GM23338 (cell line): ENCODE results near the gene RHOT1.
A peak's percentile ranks its signal among the peaks of the same experiment; 100 is the strongest.

Source experiments
- CTCF ChIP-seq, 2 experiments: fragments of 200-600 bp in 1 of 2; sonication (generic) in 1 of 2; conservative IDR thresholded peaks; 2 replicates each; pipeline versions ENCODE4 v1.5.1 to v1.6.1; 2016 to 2017; ENCODE audit warnings: antibody characterized with exemption in 2 of 2, low read depth in 2 of 2, mild to moderate bottlenecking in 2 of 2, moderate library complexity in 1 of 2
- EZH2 ChIP-seq: fragments of 200-600 bp; sonication (generic); IDR thresholded peaks from one replicate; pipeline ENCODE4 v1.8.0; 2017; ENCODE audit warnings: antibody characterized with exemption, mild to moderate bottlenecking, low read depth; ENCODE audit not compliant: unreplicated experiment
- EZH2phosphoT487 ChIP-seq: fragments of 200-600 bp; sonication (generic); IDR thresholded peaks from one replicate; pipeline ENCODE4 v1.8.1; 2018; ENCODE audit warnings: antibody characterized with exemption; ENCODE audit not compliant: unreplicated experiment
- POLR2AphosphoS5 ChIP-seq: IDR thresholded peaks from 2 replicates; pipeline ENCODE4 v1.6.1; 2016; ENCODE audit warnings: antibody characterized with exemption, low read depth
- STAT1 ChIP-seq: IDR thresholded peaks from one replicate; pipeline ENCODE4 v1.6.1; 2016; ENCODE audit warnings: antibody characterized with exemption; ENCODE audit not compliant: unreplicated experiment

GRCh38 chr17:32253117-32253611 lies 110.9 kb downstream of the RHOT1 start:
- TF ChIP-seq CTCF (conservative IDR thresholded peaks at IDR 0.05; ENCODE audit: low read depth in 2 of 2) (peak; percentile 99 to 100), EZH2phosphoT487 (no peak), EZH2 (no peak), POLR2AphosphoS5 (no peak), STAT1 (no peak)
